Activated naive CD4-positive, alpha-beta T cell treated with anti-CD3 and anti-CD28 coated beads, Interleukin-2, amount 50 U/mL, for 72 hours (primary cell): ENCODE data around the gene SLC9A9. TPM values are rescaled to one million over a fixed set of nuclear protein-coding genes. Genes with fewer than 3 reads are reported as not detected.

Source experiments
- ATAC-seq, 2 donors: fragments of 150-1000 bp; cut with Tn5 transposase; 2 replicates each; pipeline ENCODE4 v1.10.0; 2021; ENCODE audit warnings: mild to moderate bottlenecking in 2 of 2, moderate library complexity in 2 of 2
- DNase-seq, 2 donors: peaks; one replicate each; pipeline ENCODE4 v3.0.0; 2021 to 2022; ENCODE audit warnings: low spot score in 2 of 2
- H3K27ac Mint-ChIP-seq, 2 donors: one replicate each; pipeline ENCODE4 v1.8.0; 2022; ENCODE audit warnings: mild to moderate bottlenecking in 2 of 2, mixed read lengths in 2 of 2
- H3K36me3 Mint-ChIP-seq, 2 donors: one replicate each; pipeline ENCODE4 v1.8.0; 2022; ENCODE audit warnings: mixed read lengths in 2 of 2
- H3K9me3 Mint-ChIP-seq, 2 donors: one replicate each; pipeline ENCODE4 v1.8.0; 2022; ENCODE audit warnings: mixed read lengths in 2 of 2
- total RNA-seq, 2 donors: library from RNA; stranded (reverse); gene quantifications; one replicate each; pipeline ENCODE4 v1.2.3, GENCODE V29; 2022

SLC9A9 gene
- total RNA-seq, 2 donors from 2014 or later, result 2.3 to 2.5 TPM

DNA sequence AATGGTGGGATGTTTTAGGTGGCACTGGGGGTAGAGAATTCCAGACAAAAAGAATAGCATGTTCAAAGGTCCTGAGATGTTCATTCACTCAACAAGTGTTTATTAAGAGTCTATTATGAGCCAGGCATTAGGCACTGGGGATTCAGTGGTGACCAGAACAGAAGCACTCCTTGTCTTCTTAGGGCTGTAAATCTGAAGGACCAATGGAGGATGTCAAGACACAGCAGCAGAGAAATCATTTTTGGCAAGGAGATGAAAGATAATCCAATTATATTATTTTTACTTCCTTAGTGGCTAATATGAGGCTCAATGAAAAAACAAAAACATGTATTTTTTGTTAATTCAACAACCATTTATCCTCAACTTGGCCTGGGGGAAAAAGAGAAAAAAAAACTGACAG, 218.5 kb downstream of the SLC9A9 start:
- no peak overlapping the region for H3K27ac Mint-ChIP-seq
- no peaks in the 10 kb centered on the region for H3K36me3 Mint-ChIP-seq
- DNase-seq, result no peak
- no peak for ATAC-seq
- H3K9me3 Mint-ChIP-seq, result no peaks in the 10 kb centered on the region

DNA sequence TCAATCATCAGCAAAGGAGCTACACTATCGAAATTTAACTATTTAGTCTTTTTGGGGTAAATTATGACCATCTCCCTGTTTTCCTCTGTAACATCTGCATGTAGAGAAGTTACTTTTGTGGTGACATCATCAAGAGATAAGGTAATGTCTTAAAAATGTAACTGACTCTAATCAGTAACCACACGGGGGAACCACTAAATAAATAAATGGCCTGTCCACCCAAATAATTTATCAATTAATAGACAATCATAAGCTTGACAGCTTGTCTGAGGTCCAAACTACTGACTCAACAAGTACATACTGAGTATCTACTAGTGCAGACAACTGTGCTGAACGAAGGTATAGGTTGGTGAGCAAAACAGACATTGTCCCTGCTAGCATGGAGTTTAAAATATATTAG, 219.3 kb downstream of the SLC9A9 start:
- H3K27ac Mint-ChIP-seq, result no peak overlapping the region
- DNase-seq, result no peak
- no peaks in the 10 kb centered on the region for H3K36me3 Mint-ChIP-seq
- no peak for ATAC-seq
- H3K9me3 Mint-ChIP-seq, result no peaks in the 10 kb centered on the region

DNA sequence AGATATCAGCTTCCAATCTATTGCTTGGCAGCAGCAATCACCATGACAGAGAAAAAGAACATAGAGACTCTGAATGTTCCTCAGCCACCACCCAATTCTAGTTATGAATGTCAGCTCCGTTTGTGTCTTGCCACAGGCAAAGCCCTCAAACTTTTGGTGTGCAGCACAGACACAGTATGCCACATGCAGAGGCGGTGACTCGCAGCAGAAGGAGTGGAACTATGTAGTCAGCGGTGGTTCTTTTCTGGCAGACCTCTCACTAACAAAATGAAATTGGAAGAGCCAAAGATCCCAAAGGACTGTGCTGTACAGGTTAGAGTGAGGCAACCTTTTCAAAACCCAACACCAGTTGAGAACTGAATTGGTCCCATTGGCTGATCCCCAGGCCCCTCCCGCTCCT, 220.9 kb downstream of the SLC9A9 start:
- H3K9me3 Mint-ChIP-seq, result no peaks in the 10 kb centered on the region
- no peaks in the 10 kb centered on the region for H3K36me3 Mint-ChIP-seq
- ATAC-seq (peak; percentile 76 to 100), DNase-seq (peak in 1 of 2 donors; percentile 56)
- no peak overlapping the region for H3K27ac Mint-ChIP-seq

DNA sequence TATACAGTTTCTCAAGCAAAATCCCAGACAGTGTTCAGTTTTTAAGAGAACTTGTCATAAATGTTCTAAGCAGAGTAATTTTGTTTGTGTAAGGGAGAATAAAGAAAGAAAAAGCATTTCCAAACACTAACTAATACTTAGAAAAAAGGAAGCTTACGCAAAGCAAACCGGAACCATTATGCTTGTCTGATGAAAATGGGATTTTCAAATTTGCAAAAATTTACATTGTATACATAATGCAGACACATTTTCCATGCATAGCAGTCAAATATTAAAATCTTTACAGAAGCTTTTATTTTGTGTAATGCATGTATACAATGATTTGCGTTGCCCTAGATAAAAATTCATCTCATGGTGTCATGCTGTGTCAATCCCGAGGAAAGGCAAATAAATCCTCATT, 229.0 kb downstream of the SLC9A9 start:
- peaks cover 5 to 13% of the 10 kb centered on the region in 2 donors for H3K36me3 Mint-ChIP-seq
- ATAC-seq (no peak), DNase-seq (no peak)
- peaks cover 0 to 3% of the 10 kb centered on the region in 2 donors for H3K9me3 Mint-ChIP-seq
- no peak overlapping the region for H3K27ac Mint-ChIP-seq

DNA sequence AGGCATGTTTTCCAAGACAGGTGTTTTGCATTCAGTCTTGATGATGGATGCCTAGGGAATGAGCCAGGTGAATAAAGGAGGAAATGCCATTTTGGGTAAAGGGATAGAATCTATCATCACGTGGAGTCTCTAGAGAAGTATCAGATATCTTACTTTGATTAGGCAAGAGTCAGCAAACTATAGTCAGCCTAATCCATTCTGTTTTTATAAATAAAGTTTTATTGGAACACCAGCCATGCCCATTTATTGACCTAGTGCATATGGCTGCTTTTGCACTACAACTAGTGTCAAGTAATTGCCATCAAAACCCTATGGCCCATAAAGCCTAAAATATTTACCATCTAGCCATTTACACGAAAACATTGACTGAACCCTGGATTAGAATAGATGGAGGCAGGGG, 231.2 kb downstream of the SLC9A9 start:
- Mint-ChIP-seq H3K27ac (no peak overlapping the region), H3K9me3 (peaks cover 0 to 3% of the 10 kb centered on the region in 2 donors), H3K36me3 (peaks cover 5 to 13% of the 10 kb centered on the region in 2 donors)
- ATAC-seq (no peak), DNase-seq (no peak)

DNA sequence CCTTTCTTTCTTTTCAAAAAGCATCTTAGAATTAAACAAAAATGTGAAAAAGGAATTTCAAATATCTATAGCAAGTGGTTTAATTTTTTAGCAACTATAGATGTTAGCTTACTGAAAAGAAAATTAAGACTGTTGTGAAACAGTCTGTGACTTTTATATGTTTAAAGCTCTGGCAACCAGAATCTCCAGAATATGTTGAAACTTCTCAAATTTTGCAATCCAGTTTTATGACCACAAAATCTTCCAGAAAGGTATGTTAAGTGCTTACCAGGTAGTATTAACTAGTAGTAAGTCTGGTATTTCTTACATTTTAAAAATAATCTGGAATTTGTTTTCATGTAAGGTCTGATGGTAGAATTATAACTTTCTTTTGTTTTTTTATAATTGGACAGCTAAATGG, 235.0 kb downstream of the SLC9A9 start:
- Mint-ChIP-seq H3K27ac (no peak overlapping the region), H3K36me3 (no peaks in the 10 kb centered on the region), H3K9me3 (no peaks in the 10 kb centered on the region)
- ATAC-seq (no peak), DNase-seq (no peak)

DNA sequence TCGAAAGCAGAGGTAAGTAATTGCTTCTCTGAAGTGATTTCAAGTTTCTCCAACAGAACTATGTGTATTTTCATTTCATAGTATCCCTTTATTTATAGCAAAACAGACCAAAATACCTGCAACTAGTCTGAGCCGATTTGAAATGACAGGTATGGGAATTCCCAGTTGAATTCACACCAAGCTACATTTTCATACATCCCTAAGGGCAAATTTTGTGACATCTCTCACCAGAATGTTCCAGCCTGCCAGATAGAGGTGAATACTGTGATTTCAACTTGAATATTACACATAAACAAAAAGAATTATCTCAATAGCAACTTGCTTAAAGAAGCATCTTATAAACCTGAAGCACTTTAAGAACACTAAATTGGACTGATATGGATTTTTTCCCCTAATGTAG, 235.7 kb downstream of the SLC9A9 start:
- Mint-ChIP-seq H3K9me3 (no peaks in the 10 kb centered on the region), H3K36me3 (no peaks in the 10 kb centered on the region), H3K27ac (no peak overlapping the region)
- ATAC-seq (no peak), DNase-seq (no peak)

DNA sequence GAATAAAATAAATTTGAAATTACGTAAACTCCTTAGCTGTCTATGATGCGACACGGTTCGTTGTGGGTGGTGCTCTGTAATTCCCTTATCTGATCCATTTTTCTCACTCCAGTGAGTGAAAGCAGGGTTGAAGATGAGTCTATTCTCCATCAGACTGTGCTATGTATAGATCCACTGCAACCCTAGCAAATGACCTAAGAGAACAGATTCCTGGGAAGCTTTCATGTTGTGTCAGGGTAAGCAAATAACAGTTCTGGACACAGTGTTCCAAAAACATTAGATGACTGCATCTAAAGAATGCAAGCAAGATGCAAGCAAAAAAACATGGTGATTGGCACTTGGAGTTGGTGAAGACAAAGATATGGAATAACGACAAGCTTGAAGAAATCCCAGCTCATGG, 239.3 kb downstream of the SLC9A9 start:
- ATAC-seq (no peak), DNase-seq (no peak)
- no peaks in the 10 kb centered on the region for H3K36me3 Mint-ChIP-seq
- no peaks in the 10 kb centered on the region for H3K9me3 Mint-ChIP-seq
- H3K27ac Mint-ChIP-seq, result no peak overlapping the region

DNA sequence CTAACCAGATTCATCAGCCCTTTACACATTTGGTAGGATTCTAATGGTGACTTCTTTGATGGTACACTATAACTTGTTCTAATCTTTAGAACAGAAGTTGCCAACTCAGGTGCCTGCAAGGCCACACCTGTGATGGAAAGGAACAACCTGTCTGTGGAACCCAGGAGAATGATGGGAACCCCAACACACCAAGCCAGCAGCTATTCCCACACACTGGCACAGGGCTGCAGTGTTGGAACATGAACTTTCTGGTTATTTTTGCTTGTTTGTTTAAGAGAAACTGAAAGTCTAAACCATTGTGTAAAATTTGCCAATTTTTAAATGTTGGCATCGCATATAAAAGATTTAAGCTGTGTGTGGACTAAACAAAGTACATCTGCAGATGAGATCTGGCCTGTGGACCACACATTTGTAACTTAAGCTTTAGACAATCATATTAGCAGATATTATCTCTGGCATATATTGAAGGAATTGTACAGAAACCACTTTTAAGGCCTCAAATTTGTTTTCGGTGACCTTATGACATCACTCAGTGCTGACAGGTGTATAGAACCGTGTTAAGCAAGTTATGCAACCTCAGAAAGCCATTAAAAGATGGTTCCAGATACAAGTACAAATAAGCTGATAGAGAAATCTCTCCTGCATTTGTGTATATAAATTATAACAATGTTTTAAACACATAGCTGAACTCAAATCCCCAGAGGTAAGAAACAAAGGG, 242.9 kb downstream of the SLC9A9 start:
- H3K27ac Mint-ChIP-seq, result no peak overlapping the region
- ATAC-seq (no peak), DNase-seq (no peak)
- no peaks in the 10 kb centered on the region for H3K9me3 Mint-ChIP-seq
- H3K36me3 Mint-ChIP-seq, result peaks cover 4 to 7% of the 10 kb centered on the region in 2 donors

DNA sequence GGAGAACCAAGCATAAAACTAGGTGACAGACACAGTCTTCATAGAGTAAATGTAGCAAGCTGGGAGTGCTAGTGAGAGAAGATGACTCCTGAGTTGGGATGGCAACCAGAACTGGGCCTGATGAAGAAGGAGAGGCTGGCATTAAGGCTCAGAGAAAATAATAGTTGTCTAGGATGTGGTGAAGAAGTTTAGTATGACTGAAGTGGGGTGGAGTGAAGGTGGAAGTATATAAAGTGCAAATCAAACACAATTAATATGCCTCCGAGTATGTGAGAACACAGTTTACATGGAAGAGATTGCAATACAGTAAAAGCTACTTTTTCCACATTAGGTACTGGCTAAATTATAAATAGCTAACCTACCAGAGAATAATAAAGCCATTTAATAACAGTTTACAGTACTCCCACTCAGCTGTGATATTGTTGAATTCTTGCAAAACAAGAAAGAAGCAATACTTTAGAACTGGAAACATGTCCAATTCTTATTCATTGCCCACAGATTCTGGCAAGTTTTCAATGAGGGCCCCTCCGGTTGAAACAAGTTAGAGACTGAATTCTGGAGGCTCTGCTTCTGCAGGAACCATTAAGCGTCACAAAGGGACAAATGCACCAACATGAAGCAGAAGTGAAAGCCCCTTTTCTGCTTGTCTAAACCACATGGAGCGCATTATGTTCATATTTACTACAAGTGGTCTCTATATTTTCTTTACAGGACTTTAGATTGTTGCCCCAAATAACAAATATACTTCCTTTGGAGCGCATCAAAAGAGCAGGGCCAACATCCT, 243.7 kb downstream of the SLC9A9 start:
- ATAC-seq, result no peak
- Mint-ChIP-seq H3K36me3 (peaks cover 7% of the 10 kb centered on the region in 2 donors), H3K9me3 (no peaks in the 10 kb centered on the region), H3K27ac (no peak overlapping the region)
- no peak for DNase-seq

DNA sequence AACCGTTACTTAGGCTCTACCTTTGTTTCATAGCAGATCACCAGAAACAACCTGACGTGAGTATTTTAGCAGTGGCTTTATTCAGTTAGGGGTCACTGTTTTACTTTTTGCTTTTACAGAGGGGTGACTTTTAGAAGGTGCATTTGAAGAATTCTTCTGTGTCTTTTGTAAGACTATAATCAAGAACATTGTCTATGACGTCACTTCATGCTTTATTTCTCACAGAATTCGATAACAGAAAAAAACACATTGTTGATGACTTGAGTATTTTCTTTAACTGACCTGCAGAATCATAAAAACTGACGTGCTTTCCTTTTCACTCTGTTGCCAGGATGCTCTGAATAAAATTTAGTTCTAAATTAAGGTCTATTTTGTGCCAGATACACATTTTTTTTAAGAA, 244.5 kb downstream of the SLC9A9 start:
- ATAC-seq, result no peak
- H3K27ac Mint-ChIP-seq, result no peak overlapping the region
- no peak for DNase-seq
- H3K9me3 Mint-ChIP-seq, result no peaks in the 10 kb centered on the region
- peaks cover 7% of the 10 kb centered on the region in 2 donors for H3K36me3 Mint-ChIP-seq

DNA sequence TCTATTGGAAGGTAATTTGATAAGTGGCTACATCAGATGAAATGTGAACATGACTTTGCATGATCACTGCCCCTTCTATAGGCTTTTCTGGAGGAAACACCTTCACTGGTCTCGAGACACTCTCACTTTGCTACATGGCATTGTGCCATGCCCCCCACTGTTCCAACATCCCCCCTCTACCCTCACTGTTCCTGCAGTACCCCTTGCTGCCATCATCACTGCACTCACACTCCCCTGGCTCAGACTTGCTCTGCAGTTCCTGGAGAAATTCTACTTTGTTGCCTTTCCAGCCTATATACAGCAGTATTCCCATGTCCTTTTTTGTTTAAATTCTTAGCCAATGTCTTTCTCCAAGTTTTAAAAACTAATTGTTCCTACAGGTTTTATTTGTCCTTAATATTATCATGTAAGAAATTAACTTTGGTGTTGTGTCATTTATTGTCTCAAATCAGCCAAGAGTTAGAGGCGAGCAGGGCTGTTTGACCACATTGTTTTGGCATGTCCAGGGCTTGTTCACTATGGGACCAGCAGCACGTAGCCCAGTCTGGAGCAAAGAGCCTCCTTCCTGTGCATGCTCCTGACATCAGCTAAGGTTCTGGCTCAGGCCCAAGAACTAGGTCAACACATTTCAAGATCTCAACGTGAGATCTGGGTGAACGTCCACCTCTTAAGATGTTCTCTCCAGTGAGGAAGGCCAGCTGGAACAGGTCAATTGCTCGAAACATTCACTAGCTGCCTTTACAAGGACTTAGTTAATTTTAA, 246.4 kb downstream of the SLC9A9 start:
- no peaks in the 10 kb centered on the region for H3K9me3 Mint-ChIP-seq
- ATAC-seq, result no peak
- no peak overlapping the region for H3K27ac Mint-ChIP-seq
- H3K36me3 Mint-ChIP-seq, result peaks cover 7% of the 10 kb centered on the region in 2 donors
- DNase-seq, result no peak

DNA sequence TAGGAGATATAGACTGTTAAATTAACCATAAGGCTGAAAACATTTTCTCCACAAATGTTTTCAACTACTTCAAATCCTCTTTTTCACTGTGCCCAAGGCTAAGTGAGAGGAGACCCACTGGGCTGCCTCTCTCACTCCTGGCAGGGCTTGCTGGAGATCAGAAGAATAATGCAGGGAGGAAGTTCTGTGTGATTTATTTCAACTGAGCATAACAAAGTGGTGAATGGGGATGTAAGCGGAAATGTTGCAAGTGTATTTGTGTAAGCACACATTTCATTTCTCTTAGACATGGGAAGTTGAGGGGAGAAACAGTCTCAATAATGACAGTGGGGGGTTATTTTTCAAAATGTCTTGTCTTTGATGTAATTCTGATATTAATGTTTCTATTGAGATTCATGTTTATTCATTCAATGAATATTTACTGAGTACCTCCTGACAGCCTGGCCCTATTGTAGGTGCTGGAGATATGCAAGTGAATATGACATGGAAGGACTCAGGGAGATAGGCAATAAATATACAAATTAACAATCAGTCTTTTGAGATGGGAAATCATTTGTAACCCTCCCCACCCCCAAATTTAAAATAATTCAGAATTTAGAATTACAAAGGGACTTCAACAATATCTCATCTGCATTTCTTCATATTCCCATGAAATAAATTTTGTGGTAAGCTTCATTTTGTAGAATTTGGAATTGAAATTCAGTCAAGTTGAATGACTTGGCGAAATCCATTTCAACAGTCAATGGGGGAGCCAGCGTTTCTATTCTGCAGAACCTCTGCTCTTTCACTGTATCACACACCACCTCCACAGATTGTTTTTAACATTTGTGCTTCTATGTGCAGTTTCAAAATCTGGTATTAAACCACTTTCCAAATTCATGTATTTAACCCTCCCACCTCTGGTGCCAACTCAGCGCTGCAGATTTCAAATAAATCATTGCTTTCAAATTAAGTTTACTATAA, 247.2 kb downstream of the SLC9A9 start:
- DNase-seq, result no peak

DNA sequence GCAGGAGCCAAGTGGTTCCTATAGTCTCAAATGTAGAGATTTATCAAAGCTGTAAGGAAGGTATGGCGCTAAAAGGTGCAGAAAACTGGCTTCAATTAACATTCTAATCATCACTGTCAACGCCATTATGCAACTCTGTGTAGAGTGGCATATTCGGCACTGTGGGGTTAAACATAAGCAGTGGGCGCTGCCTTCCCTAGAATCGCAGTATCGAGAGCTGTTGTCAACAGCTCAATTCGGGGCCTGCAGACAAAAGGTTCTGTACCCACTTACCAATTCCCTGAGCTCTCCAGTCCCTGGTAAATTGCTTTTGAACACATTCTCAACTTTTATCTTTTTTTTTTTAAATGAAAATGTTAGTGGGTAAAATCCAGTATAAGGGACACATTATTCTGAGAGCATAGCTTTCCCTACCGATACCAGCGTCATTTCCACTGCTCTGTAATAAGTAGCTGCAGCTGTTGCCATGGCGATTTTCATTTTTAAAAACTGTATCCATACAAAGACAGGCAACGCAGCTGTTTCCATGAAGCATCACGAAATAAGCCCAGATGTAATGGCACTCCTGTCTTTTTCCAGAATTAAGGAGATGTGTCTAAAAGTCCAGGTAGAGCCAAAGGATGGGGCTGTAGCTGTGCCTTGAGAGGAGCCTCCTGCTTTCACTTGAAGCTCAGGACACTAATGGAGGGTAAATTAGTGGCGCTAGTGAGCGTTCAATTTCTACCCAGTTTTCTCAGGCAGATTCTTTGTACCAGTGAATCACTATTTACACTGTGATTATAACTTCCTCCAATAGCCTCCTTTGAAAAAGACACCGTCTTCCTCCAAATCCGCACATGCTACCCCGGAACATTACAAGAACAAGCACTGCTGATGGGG, 250.3 kb downstream of the SLC9A9 start:
- no peak for DNase-seq
- Mint-ChIP-seq H3K9me3 (no peaks in the 10 kb centered on the region), H3K27ac (no peak overlapping the region), H3K36me3 (peaks cover 0 to 7% of the 10 kb centered on the region in 2 donors)
- no peak for ATAC-seq

More for the DNA sequence above, 247.2 kb downstream of the SLC9A9 start:
- no peak for ATAC-seq
- H3K9me3 Mint-ChIP-seq, result no peaks in the 10 kb centered on the region
- H3K27ac Mint-ChIP-seq, result no peak overlapping the region
- peaks cover 7% of the 10 kb centered on the region in 2 donors for H3K36me3 Mint-ChIP-seq

DNA sequence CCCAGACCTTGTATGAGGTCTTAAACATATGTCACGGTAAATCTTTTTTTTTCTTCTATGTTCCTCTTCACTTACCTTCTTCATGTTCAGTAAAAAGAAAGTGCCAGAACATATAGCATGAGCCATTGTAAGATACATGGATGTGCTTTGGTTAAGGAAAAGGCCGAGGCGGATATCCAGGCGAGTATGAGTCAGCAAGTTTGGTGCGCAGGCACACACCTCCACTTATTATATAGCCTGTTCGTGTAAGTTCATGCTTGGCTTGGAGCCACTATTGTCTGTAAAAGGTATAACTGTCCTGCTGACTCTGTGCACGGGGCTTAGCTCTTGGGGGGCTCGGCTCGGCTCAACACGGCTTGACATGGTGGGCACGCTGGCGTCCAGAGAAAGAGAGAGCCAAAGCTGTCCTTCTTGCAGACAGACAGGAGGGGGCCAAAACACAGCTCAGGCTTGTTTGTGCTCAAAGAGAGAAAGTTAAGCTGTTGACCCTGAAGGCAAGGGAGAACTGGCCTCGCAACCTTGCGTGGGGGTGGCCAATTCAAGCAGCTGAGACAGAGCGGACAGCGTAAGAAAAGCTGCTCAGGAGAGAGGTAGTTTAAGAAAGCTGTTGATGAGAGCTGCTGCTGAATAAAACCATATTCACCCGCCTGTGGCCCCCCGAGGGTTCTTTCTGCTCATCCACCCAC, 251.2 kb downstream of the SLC9A9 start:
- ATAC-seq, result no peak
- peaks cover 0 to 7% of the 10 kb centered on the region in 2 donors for H3K36me3 Mint-ChIP-seq
- no peak overlapping the region for H3K27ac Mint-ChIP-seq
- DNase-seq, result no peak
- H3K9me3 Mint-ChIP-seq, result no peaks in the 10 kb centered on the region
